ENCODE results near the gene ADORA2A.

DNA sequence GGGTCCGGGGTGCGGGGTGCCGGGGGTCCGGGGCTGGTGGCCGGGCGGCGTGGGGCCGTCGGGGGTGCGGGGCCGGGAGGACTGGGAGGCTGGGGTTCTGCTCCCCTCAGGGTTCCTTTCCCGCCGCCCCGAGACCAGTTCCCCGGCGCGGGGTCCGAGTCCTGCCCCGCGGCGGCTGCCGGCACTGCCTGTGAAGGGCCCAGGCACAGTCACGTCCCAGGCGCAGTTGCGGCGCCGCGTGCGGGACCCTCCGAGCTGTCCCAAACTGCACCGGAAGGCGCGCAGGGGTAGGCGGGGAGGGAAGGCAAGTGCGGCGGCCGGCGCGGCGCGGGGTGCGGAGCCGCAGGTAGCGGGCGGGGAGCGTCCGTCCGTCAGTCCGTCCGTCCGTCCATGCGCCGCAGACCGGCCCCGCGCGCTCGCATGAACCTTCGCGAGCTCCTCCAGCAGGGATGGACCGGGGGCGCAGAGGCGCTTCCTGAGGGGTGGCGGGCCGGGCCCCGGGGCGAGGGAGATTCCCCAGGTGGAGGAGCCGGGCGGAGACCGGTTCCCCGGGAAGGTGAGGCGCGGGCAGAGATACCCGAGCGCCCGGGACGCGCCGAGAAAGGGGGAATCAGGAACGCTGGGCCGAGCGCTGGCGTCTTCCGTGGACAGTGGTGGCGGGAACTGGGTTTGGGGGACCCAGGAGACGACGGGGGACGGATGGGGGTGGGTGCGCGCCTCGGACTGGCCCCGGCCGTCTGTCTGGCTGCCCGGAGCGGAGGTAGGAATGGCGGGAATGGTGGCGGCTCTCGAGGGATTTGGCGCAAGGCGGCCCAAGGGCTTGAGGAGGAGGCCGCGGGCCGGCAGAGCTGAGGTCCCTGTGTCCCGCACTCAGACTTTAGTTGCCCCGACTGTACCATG is 3.1 kb upstream of the ADORA2A start:
- TF ChIP-seq ATF1 (CRISPR knock-in tag; IDR thresholded peaks at IDR 0.05), result no peak
- TF ChIP-seq, protein P1, sequence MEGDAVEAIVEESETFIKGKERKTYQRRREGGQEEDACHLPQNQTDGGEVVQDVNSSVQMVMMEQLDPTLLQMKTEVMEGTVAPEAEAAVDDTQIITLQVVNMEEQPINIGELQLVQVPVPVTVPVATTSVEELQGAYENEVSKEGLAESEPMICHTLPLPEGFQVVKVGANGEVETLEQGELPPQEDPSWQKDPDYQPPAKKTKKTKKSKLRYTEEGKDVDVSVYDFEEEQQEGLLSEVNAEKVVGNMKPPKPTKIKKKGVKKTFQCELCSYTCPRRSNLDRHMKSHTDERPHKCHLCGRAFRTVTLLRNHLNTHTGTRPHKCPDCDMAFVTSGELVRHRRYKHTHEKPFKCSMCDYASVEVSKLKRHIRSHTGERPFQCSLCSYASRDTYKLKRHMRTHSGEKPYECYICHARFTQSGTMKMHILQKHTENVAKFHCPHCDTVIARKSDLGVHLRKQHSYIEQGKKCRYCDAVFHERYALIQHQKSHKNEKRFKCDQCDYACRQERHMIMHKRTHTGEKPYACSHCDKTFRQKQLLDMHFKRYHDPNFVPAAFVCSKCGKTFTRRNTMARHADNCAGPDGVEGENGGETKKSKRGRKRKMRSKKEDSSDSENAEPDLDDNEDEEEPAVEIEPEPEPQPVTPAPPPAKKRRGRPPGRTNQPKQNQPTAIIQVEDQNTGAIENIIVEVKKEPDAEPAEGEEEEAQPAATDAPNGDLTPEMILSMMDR (IDR thresholded peaks at IDR 0.05), result no peak
- TF ChIP-seq GABPB1 (CRISPR knock-in tag; IDR thresholded peaks at IDR 0.05), result no peak
- TF ChIP-seq, protein P2, sequence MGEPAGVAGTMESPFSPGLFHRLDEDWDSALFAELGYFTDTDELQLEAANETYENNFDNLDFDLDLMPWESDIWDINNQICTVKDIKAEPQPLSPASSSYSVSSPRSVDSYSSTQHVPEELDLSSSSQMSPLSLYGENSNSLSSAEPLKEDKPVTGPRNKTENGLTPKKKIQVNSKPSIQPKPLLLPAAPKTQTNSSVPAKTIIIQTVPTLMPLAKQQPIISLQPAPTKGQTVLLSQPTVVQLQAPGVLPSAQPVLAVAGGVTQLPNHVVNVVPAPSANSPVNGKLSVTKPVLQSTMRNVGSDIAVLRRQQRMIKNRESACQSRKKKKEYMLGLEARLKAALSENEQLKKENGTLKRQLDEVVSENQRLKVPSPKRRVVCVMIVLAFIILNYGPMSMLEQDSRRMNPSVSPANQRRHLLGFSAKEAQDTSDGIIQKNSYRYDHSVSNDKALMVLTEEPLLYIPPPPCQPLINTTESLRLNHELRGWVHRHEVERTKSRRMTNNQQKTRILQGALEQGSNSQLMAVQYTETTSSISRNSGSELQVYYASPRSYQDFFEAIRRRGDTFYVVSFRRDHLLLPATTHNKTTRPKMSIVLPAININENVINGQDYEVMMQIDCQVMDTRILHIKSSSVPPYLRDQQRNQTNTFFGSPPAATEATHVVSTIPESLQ (CRISPR knock-in tag; IDR thresholded peaks at IDR 0.05), result no peak
- TF ChIP-seq, protein P3, sequence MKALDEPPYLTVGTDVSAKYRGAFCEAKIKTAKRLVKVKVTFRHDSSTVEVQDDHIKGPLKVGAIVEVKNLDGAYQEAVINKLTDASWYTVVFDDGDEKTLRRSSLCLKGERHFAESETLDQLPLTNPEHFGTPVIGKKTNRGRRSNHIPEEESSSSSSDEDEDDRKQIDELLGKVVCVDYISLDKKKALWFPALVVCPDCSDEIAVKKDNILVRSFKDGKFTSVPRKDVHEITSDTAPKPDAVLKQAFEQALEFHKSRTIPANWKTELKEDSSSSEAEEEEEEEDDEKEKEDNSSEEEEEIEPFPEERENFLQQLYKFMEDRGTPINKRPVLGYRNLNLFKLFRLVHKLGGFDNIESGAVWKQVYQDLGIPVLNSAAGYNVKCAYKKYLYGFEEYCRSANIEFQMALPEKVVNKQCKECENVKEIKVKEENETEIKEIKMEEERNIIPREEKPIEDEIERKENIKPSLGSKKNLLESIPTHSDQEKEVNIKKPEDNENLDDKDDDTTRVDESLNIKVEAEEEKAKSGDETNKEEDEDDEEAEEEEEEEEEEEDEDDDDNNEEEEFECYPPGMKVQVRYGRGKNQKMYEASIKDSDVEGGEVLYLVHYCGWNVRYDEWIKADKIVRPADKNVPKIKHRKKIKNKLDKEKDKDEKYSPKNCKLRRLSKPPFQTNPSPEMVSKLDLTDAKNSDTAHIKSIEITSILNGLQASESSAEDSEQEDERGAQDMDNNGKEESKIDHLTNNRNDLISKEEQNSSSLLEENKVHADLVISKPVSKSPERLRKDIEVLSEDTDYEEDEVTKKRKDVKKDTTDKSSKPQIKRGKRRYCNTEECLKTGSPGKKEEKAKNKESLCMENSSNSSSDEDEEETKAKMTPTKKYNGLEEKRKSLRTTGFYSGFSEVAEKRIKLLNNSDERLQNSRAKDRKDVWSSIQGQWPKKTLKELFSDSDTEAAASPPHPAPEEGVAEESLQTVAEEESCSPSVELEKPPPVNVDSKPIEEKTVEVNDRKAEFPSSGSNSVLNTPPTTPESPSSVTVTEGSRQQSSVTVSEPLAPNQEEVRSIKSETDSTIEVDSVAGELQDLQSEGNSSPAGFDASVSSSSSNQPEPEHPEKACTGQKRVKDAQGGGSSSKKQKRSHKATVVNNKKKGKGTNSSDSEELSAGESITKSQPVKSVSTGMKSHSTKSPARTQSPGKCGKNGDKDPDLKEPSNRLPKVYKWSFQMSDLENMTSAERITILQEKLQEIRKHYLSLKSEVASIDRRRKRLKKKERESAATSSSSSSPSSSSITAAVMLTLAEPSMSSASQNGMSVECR (CRISPR knock-in tag; IDR thresholded peaks at IDR 0.05; ENCODE audit: borderline replicate concordance), result no peak
- TF ChIP-seq ZNF121 (CRISPR knock-in tag; IDR thresholded peaks at IDR 0.05), result no peak
- no peak for TF ChIP-seq NR2C2 (CRISPR knock-in tag; IDR thresholded peaks at IDR 0.05)
- TF ChIP-seq KAT7 (CRISPR knock-in tag; IDR thresholded peaks at IDR 0.05; ENCODE audit: borderline replicate concordance), result 0 out of 2 replicates have a peak, but pooled peaks have one; percentile 70
- TF ChIP-seq, protein P4, sequence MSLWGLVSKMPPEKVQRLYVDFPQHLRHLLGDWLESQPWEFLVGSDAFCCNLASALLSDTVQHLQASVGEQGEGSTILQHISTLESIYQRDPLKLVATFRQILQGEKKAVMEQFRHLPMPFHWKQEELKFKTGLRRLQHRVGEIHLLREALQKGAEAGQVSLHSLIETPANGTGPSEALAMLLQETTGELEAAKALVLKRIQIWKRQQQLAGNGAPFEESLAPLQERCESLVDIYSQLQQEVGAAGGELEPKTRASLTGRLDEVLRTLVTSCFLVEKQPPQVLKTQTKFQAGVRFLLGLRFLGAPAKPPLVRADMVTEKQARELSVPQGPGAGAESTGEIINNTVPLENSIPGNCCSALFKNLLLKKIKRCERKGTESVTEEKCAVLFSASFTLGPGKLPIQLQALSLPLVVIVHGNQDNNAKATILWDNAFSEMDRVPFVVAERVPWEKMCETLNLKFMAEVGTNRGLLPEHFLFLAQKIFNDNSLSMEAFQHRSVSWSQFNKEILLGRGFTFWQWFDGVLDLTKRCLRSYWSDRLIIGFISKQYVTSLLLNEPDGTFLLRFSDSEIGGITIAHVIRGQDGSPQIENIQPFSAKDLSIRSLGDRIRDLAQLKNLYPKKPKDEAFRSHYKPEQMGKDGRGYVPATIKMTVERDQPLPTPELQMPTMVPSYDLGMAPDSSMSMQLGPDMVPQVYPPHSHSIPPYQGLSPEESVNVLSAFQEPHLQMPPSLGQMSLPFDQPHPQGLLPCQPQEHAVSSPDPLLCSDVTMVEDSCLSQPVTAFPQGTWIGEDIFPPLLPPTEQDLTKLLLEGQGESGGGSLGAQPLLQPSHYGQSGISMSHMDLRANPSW (CRISPR knock-in tag; conservative IDR thresholded peaks at IDR 0.05; ENCODE audit: low read depth), result no peak
- peak; percentile 77 for TF ChIP-seq MAX (CRISPR knock-in tag; IDR thresholded peaks at IDR 0.05)
- TF ChIP-seq CBFB (CRISPR knock-in tag; IDR thresholded peaks at IDR 0.05; ENCODE audit: low read depth), result no peak
- no peak for TF ChIP-seq NR3C1 (CRISPR knock-in tag; conservative IDR thresholded peaks at IDR 0.05; ENCODE audit: low read depth)
- TF ChIP-seq SP1 (CRISPR knock-in tag; conservative IDR thresholded peaks at IDR 0.05), result no peak

Data from WTC11 (cell line).